HepG2 (cell line): ENCODE data around the gene DENND2A. TPM values are rescaled to one million over a fixed set of nuclear protein-coding genes. Genes with fewer than 3 reads are reported as not detected.

Source experiments
- ARID2 ChIP-seq: sonication (generic); formaldehyde crosslinking; IDR thresholded peaks from 2 replicates; pipeline ENCODE4 v1.8.1; 2022; ENCODE audit warnings: mild to moderate bottlenecking, missing genetic modification reagents, borderline replicate concordance
- CENPBD1 ChIP-seq: sonication (generic); formaldehyde crosslinking; IDR thresholded peaks from 2 replicates; pipeline ENCODE4 v1.8.0; 2022; ENCODE audit warnings: missing genetic modification reagents, low read depth, mild to moderate bottlenecking, borderline replicate concordance
- DMAP1 ChIP-seq: IDR thresholded peaks from 2 replicates; pipeline ENCODE4 v1.6.1; 2016
- FOSL2 ChIP-seq: sonication (generic); formaldehyde crosslinking; IDR thresholded peaks from 2 replicates; pipeline ENCODE4 v1.4.0; 2020; ENCODE audit warnings: missing genetic modification reagents
- GATAD2A ChIP-seq: IDR thresholded peaks from 2 replicates; pipeline ENCODE4 v1.6.1; 2016
- GMEB1 ChIP-seq: sonication (generic); formaldehyde crosslinking; IDR thresholded peaks from 2 replicates; pipeline ENCODE4 v1.5.1; 2020; ENCODE audit warnings: missing genetic modification reagents, mild to moderate bottlenecking, borderline replicate concordance
- HDAC1 ChIP-seq: sonication (generic); formaldehyde crosslinking; IDR thresholded peaks from 2 replicates; pipeline ENCODE4 v1.5.1; 2020; ENCODE audit warnings: mild to moderate bottlenecking, missing genetic modification reagents
- HMG20A ChIP-seq: IDR thresholded peaks from 2 replicates; pipeline ENCODE4 v1.6.1; 2016; ENCODE audit warnings: borderline replicate concordance
- HNRNPLL ChIP-seq: fragments of 200-400 bp; formaldehyde crosslinking; IDR thresholded peaks from 2 replicates; pipeline ENCODE4 v1.6.1; 2017; ENCODE audit warnings: mild to moderate bottlenecking, low read depth, low read length; ENCODE audit not compliant: poor library complexity, severe bottlenecking
- MXD4 ChIP-seq: IDR thresholded peaks from 2 replicates; pipeline ENCODE4 v1.6.1; 2016; ENCODE audit warnings: mild to moderate bottlenecking, missing biosample characterization, missing genetic modification reagents
- MXI1 ChIP-seq: IDR thresholded peaks from 3 replicates; pipeline ENCODE4 v1.6.1; 2012; ENCODE audit warnings: low read depth, low read length, inconsistent platforms, borderline replicate concordance
- PBX2 ChIP-seq: IDR thresholded peaks from 2 replicates; pipeline ENCODE4 v1.6.1; 2016; ENCODE audit warnings: control low read depth
- SOX13 ChIP-seq, 3 experiments: fragments of 450-650 bp in 1 of 3; sonication (generic) in 1 of 3; formaldehyde crosslinking in 1 of 3; IDR thresholded peaks in 2 of 3; conservative IDR thresholded peaks in 1 of 3; 2 replicates each; pipeline versions ENCODE4 v1.5.0 to v1.6.1; 2016 to 2020; ENCODE audit warnings: antibody characterized with exemption in 1 of 3, mild to moderate bottlenecking in 1 of 3, missing compliant biosample characterization in 1 of 3, missing genetic modification reagents in 1 of 3, moderate library complexity in 1 of 3
- TBP ChIP-seq: sonication (generic); formaldehyde crosslinking; IDR thresholded peaks from 2 replicates; pipeline ENCODE4 v1.5.0; 2020; ENCODE audit warnings: missing genetic modification reagents
- ZBTB21 ChIP-seq: sonication (generic); formaldehyde crosslinking; IDR thresholded peaks from 2 replicates; pipeline ENCODE4 v1.4.0; 2020; ENCODE audit warnings: missing genetic modification reagents
- ZBTB25 ChIP-seq: IDR thresholded peaks from 2 replicates; pipeline ENCODE4 v1.6.1; 2018; ENCODE audit warnings: missing genetic modification reagents
- ZNF138 ChIP-seq: sonication (generic); formaldehyde crosslinking; IDR thresholded peaks from 2 replicates; pipeline ENCODE4 v1.5.0; 2020; ENCODE audit warnings: mild to moderate bottlenecking, low read depth, missing genetic modification reagents
- ZNF292 ChIP-seq: sonication (generic); formaldehyde crosslinking; IDR thresholded peaks from 2 replicates; pipeline ENCODE4 v1.8.1; 2022; ENCODE audit warnings: mild to moderate bottlenecking, low read depth, missing genetic modification reagents, borderline replicate concordance
- ZNF431 ChIP-seq: sonication (generic); formaldehyde crosslinking; IDR thresholded peaks from 2 replicates; pipeline ENCODE4 v1.9.0; 2022; ENCODE audit warnings: missing genetic modification reagents, low read depth, mild to moderate bottlenecking, borderline replicate concordance
- ZNF563 ChIP-seq: sonication (generic); formaldehyde crosslinking; IDR thresholded peaks from 2 replicates; pipeline ENCODE4 v1.8.0; 2022; ENCODE audit warnings: mild to moderate bottlenecking, moderate library complexity, missing genetic modification reagents
- ZNF83 ChIP-seq: sonication (generic); formaldehyde crosslinking; IDR thresholded peaks from 2 replicates; pipeline ENCODE4 v1.4.0; 2020; ENCODE audit warnings: missing genetic modification reagents, mild to moderate bottlenecking, borderline replicate concordance
- ZNF850 ChIP-seq: sonication (generic); formaldehyde crosslinking; conservative IDR thresholded peaks from 2 replicates; pipeline ENCODE4 v1.9.0; 2021; ENCODE audit warnings: mild to moderate bottlenecking, missing genetic modification reagents
- polyA plus RNA-seq, 8 experiments: library from polyadenylated mRNA; depleted of rRNA in 3 of 8; stranded (reverse) in 7 of 8; unstranded in 1 of 8; fragments of >200 nt; fragmentation: Illumina TruSeq in 4 of 8; extraction: Trizol in 4 of 8; gene quantifications; 2 replicates each; pipeline versions ENCODE4 v1.2.1 to v1.2.3, GENCODE V29; 2011 to 2016; ENCODE audit warnings: low read depth in 4 of 8, missing spikeins in 1 of 8, mixed read lengths in 1 of 8; ENCODE audit not compliant: insufficient read depth in 1 of 8
- total RNA-seq, 5 experiments: library from RNA; depleted of rRNA; stranded (reverse); fragments of >200 nt; fragmentation: Illumina TruSeq; extraction: Trizol; gene quantifications; 2 replicates each; pipeline ENCODE4 v1.2.3, GENCODE V29; 2016; ENCODE audit warnings: low read depth in 1 of 5
- TF ChIP-seq, protein P1 (sequence below): IDR thresholded peaks from 2 replicates; pipeline ENCODE4 v1.6.1; 2016; ENCODE audit warnings: mild to moderate bottlenecking
- TF ChIP-seq, protein P2 (sequence below): sonication (generic); formaldehyde crosslinking; IDR thresholded peaks from 2 replicates; pipeline ENCODE4 v1.5.0; 2020; ENCODE audit warnings: missing genetic modification reagents, mild to moderate bottlenecking, borderline replicate concordance

Gene DENND2A
- total and polyA plus RNA-seq, 2 of the 13 experiments (the other 11 are each of a cell fraction or from before 2014, with no cell fraction given), result not detected

DNA sequence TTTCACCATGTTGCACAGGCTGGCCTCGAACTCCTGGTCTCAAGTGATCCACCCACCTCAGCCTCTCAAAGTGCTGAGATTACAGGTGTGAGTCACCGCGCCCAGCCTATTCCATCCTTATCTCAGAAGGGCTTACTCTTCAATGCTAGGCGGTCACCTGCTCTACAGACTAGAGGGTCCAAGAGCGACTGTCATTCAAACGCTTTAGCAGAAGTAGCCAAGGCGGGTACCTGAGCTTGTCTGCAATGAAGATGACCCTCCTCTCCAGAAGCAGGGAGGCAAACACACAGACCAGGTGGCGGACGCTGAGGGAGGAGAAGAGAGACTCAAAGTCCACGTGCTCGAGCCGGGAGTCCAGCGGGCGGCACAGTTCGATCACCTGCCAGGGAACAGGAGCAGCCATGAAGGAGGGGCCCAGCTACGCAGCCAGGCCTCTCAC, 96.2 kb downstream of the DENND2A start (continued):
- TF ChIP-seq SOX13 (IDR thresholded peaks at IDR 0.05) (no peak), SOX13 (CRISPR knock-in tag; conservative IDR thresholded peaks at IDR 0.05 in 1 of 2, IDR thresholded peaks at IDR 0.05 in 1 of 2) (peak in 1 of 2 experiments; percentile 64; a peak in 2 of 4 replicates), ZBTB21 (CRISPR knock-in tag) (no peak), TBP (CRISPR knock-in tag) (no peak), ZNF431 (CRISPR knock-in tag) (peak; percentile 17; the same call in 1 of the 2 replicates), ARID2 (CRISPR knock-in tag) (no peak), ZNF563 (CRISPR knock-in tag) (0 out of 2 replicates have a peak, but pooled peaks have one; percentile 26), ZNF83 (CRISPR knock-in tag) (no peak), HNRNPLL (peak; percentile 19), MXD4 (CRISPR knock-in tag) (peak; percentile 35; the same call in 1 of the 2 replicates), CENPBD1 (CRISPR knock-in tag) (no peak), HMG20A (CRISPR knock-in tag) (no peak), PBX2 (CRISPR knock-in tag) (peak; percentile 44; the same call in 1 of the 2 replicates), ZNF138 (CRISPR knock-in tag) (no peak), ZBTB25 (CRISPR knock-in tag) (0 out of 2 replicates have a peak, but pooled peaks have one; percentile 30), FOSL2 (CRISPR knock-in tag) (peak; percentile 71), ZNF292 (CRISPR knock-in tag) (peak; percentile 58; the same call in 1 of the 2 replicates), MXI1 (no peak), HDAC1 (peak; percentile 61; the same call in 1 of the 2 replicates), GATAD2A (CRISPR knock-in tag) (peak; percentile 67; the same call in 1 of the 2 replicates), GMEB1 (CRISPR knock-in tag) (0 out of 2 replicates have a peak, but pooled peaks have one; percentile 25), ZNF850 (CRISPR knock-in tag) (no peak), DMAP1 (CRISPR knock-in tag) (peak; percentile 45; the same call in 1 of the 2 replicates)
- TF ChIP-seq, protein P1, sequence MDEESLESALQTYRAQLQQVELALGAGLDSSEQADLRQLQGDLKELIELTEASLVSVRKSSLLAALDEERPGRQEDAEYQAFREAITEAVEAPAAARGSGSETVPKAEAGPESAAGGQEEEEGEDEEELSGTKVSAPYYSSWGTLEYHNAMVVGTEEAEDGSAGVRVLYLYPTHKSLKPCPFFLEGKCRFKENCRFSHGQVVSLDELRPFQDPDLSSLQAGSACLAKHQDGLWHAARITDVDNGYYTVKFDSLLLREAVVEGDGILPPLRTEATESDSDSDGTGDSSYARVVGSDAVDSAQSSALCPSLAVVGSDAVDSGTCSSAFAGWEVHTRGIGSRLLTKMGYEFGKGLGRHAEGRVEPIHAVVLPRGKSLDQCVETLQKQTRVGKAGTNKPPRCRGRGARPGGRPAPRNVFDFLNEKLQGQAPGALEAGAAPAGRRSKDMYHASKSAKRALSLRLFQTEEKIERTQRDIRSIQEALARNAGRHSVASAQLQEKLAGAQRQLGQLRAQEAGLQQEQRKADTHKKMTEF, result peak; percentile 57; the same call in 1 of the 2 replicates
- TF ChIP-seq, protein P2, sequence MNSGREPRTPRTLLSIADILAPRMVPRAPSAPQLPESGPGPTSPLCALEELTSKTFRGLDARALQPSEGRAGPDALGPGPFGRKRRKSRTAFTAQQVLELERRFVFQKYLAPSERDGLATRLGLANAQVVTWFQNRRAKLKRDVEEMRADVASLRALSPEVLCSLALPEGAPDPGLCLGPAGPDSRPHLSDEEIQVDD (CRISPR knock-in tag), result no peak
